ES-I3 (cell line): Measurements from ENCODE around the gene COPS7B.
"Not testable (repeated sequence)": the region's sequence is repeated elsewhere in the genome, so short reads cannot be mapped to it uniquely, and the experiment has no call there.

Source experiments
- H3K36me3 ChIP-seq: 2 replicates; pipeline ENCODE4 v1.6.1; 2013; ENCODE audit warnings: mild to moderate bottlenecking, low read length, control low read depth, moderate library complexity; ENCODE audit not compliant: insufficient read depth
- H3K4me1 ChIP-seq: 2 replicates; pipeline ENCODE4 v1.6.1; 2013; ENCODE audit warnings: mild to moderate bottlenecking, control low read depth, low read length; ENCODE audit not compliant: insufficient read depth
- H3K9ac ChIP-seq: 2 replicates; pipeline ENCODE4 v1.6.1; 2013; ENCODE audit warnings: low read depth, mild to moderate bottlenecking, low read length, moderate library complexity
- H3K9me3 ChIP-seq: 2 replicates; pipeline ENCODE4 v1.6.1; 2013; ENCODE audit warnings: mild to moderate bottlenecking, low read length, moderate library complexity; ENCODE audit not compliant: control insufficient read depth, insufficient read depth

The COPS7B gene

DNA sequence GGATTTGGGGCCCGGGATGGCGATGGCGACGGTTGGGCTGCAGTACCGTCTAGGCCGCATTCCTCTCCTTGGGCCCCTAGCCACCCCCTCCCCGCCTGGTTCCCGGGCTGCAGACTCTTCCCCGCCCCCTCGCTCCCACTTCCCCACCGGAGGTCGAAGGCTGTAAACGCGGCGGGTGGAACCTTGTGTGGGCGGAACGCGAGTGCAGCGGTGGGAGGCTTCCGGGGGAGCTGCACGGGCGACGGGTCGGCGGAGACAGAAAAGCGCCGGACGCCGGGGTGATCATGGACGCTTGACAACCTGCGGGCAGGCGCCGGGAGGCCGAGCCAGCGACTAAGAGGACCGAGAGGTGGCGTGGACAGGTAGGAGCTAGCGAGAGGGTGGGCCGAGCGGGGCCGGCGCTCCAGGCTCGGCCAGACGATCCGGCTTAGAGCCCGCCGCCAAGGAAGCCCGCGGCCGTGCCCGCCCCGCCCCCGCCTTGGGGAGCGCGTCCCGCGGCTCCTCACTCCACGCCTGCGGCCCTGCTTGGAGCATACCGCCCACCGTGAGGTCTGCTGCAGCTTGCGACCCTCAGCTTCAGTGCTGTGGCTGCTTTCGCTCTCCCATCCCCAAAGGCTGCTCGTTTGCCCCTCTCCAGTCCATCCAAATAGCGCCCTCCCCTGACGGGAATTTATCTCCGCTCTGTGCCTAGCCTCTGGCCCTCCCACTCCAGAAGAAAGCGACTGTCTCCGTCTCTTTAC lies at the start of gene COPS7B:
TSS of gene COPS7B (plus strand) at position 269 of the 740 bp plus-strand sequence. CDS start 2,126 bp downstream, outside the sequence.
- peak within 1 kb of the TSS; percentile 68 for H3K9ac ChIP-seq
- no peaks in the 10 kb centered on the region for H3K9me3 ChIP-seq
- peaks cover 3% of the 10 kb centered on the region; the same call in 1 of the 2 replicates for H3K4me1 ChIP-seq
- H3K36me3 ChIP-seq = peaks cover 8% of the 10 kb centered on the region; the same call in 1 of the 2 replicates

DNA sequence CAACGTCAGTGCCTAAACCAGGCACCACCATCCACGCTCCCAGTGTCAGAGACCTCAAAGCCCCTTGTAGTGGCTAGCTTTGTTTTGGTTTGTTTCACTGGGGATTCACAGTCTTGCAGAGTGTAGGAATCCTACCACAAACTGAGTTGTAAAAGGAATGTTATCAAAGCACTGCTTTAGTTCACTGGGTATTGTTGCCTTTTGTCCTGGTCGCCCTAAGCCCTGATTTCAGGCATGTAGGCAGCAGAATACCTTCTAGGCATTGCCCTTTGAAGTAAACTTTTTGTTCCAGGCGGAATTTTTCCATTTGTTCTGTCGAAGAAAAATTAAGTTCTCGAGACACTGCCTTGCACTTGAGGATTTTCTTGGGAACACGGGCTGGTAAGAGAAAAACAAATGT lies 48.5 kb upstream of the COPS7B start:
- Histone ChIP-seq H3K4me1 (no peaks in the 10 kb centered on the region), H3K9me3 (no peaks in the 10 kb centered on the region), H3K9ac (no peak overlapping the region), H3K36me3 (no peaks in the 10 kb centered on the region)

DNA sequence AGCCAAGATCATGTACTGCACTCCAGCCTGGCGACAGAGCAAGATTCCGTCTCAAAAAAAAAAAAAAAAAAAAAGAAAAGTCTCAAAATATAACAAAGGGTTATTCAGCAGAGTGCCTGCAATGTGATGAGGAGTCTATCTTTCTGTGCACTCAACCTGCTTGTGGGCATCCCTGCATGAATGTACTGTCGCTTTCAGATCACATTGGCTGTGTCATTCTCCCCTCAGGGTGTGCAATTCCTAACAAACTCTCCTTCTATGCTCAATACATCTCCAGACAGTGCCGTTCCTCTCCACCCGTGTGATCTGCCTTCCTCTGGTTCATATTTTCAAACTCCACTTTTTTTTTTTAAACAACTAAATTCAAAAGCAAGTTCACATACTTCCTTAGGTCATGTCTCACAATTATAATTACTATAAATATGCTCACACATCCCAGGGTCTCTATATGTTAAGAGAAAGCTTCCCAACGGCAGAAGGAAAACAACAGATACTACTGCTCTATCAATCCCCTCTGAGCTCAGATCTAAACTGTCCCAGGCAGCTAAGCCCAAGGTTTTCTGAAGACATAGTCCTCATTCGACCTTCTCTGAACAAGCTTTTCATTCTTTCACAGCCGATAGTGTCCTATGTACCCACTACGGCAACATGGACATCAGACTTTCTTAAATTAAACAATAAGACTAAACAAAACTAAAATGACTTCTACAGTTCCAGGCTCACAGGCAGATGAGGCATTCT lies 42.7 kb upstream of the COPS7B start:
- Histone ChIP-seq H3K4me1 (peaks cover 8% of the 10 kb centered on the region), H3K9me3 (no peaks in the 10 kb centered on the region), H3K9ac (no peak overlapping the region), H3K36me3 (no peaks in the 10 kb centered on the region)

DNA sequence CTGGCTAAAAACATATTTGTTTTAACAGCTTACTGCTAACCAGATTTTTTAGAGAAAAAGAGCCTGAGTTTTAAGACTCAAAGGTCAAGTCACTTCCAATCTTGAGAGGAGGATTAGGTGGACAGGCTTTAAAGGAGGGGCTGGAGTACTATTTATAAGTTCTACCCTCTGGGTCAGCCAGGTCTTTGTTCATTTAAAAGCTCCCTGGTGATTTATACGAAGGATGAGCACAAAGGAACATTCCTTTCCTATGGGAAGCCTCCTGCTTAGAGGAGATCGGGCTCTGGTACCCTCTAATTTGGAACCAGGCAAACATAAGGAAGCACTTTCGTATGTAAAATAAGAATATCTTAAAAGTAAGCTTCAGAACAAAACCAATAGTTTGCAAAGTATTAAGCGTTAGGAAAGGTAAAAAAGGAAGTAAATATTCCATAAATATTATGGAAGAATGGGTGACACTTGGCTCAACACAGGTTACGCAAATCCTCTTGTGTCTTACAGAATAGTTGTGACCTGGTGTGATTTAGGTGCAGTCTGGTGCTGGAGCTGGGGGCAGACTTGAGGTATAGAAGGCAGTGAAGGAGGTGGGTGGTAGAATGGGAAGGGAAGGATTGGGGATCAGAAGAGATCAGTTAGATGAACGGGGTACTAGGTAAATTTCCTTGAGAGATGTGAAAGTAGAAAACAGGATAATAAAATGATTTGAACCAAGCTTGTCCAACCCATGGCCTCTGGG lies 40.8 kb upstream of the COPS7B start:
- Histone ChIP-seq H3K4me1 (peaks cover 8% of the 10 kb centered on the region), H3K9ac (no peak overlapping the region), H3K36me3 (no peaks in the 10 kb centered on the region), H3K9me3 (no peaks in the 10 kb centered on the region)

DNA sequence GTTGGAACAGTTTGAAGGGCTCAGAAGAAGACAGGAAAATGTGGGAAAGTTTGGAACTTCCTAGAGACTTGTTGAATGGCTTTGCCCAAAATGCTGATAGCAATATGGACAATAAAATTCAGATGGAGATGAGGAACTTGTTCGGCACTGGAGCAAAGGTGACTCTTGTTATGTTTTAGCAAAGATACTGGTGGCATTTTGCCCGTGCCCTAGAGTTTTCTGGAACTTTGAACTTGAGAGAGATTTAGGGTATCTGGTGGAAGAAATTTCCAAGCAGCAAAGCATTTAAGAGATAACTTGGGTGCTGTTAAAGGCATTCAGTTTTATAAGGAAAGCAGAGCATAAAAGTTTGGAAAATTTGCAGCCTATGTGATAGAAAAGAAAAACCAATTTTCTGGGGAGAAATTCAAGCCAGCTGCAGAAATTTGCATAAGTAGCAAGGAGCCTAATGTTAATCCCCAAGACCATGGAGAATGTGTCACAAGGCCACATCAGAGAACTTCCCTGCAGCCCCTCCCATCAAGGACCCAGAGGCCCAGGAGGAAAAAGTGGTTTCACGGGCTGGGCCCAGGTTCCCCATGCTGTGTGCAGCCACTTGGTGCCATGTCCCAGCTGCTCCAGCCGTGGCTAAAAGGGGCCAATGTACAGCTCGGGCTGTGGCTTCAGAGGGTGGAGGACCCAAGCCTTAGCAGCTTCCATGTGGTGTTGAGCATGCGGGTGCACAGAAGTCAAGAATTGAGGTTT lies 37.9 kb upstream of the COPS7B start:
- H3K4me1 ChIP-seq = not testable (repeated sequence)

DNA sequence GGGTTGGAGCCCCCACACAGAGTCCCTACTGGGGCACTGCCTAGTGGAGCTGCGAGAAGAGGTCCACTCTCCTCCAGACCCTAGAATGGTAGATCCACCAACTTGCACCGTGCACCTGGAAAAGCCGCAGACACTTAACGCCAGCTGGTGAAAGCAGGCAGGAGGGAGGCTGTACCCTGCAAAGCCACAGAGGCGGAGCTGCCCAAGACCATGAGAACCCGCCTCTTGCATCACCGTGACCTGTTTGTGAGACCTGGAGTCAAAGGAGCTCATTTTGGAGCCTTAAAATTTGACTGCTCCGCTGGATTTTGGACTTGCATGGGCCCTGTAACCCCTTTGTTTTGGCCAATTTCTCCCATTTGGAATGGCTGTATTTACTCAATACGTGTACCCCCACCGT lies 37.2 kb upstream of the COPS7B start:
- not testable (repeated sequence) for H3K4me1 ChIP-seq, H3K9me3 ChIP-seq, H3K9ac ChIP-seq, H3K36me3 ChIP-seq

More for the DNA sequence above, 37.9 kb upstream of the COPS7B start:
- not testable (repeated sequence) for H3K36me3 ChIP-seq, H3K9me3 ChIP-seq, H3K9ac ChIP-seq

DNA sequence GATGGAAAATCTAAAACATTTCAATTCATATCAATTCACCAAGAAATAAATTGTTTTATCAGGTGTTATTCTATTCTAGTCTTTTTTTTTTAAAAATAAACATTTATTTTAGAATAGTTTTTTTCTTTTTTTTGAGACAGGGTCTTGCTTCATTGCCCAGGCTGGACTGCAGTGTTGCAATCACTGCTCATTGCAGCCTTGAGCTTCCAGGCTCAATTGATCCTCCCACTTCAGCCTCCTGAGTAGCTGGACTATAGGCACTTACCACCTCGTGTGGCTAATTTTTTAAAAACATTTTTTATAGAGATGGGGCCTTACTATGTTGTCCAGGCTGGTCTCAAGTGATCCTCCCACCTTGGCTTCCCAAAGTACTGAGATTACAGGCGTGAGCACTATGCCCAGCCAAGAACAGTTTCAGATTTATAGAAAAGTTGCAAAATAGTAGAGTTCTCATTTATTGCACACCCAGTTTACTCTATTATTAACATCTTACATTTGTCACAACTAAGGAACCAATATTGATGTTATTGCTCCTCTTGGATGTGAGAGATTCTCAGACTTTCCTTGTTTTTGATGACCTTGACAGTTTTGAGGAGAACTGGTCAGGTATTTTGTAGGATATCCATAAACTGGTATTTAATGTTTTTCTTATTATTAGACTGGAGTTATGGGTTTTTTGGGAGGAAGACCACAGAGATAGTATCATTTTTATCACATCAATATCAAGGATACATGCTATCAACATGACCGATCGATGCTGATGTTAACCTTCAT lies 35.0 kb upstream of the COPS7B start:
- H3K4me1 ChIP-seq = no peaks in the 10 kb centered on the region
- H3K9ac ChIP-seq = no peak overlapping the region
- no peaks in the 10 kb centered on the region for H3K36me3 ChIP-seq
- no peaks in the 10 kb centered on the region for H3K9me3 ChIP-seq

DNA sequence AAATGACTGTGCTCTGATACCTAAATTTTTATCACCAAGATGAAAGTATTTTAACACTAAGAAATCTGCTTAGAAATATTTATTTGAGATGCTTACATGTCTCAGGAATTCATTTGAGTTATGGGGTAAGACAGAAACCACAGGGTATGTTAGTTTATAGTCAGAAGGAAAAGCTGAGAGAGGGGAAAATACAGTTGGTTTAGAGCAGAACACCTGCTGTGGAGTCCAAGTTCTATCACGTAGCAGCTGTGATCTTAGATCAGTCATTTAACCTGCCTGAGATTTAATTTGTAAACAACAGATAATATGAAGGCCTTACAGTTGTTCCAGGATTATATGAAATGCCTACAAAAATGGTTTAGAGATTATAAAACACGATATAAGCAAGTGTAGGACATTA lies 34.2 kb upstream of the COPS7B start:
- no peak overlapping the region for H3K9ac ChIP-seq
- H3K4me1 ChIP-seq = no peaks in the 10 kb centered on the region
- H3K9me3 ChIP-seq = no peaks in the 10 kb centered on the region
- H3K36me3 ChIP-seq = no peaks in the 10 kb centered on the region

DNA sequence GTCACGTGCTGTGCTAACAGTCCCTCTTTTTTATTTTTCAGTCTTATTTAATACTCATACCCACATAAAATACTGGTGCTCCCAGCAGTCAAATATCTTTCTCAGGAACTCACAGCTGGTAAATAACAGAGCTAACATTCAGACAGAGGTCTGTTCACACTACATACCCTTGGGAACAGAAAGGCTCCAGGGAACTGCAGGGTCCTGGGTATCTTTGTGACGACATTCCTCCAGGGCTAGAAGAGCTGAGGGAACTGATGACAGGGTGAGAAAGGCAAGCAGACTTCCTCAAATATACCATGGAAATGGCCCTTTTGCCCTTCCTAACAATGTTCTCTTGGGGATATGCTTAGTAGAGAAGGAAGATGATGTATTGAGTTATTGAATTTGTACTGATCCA lies 24.5 kb upstream of the COPS7B start:
- peaks cover 4% of the 10 kb centered on the region; the same call in 1 of the 2 replicates for H3K4me1 ChIP-seq
- H3K9ac ChIP-seq = no peak overlapping the region
- H3K36me3 ChIP-seq = no peaks in the 10 kb centered on the region
- H3K9me3 ChIP-seq = no peaks in the 10 kb centered on the region

DNA sequence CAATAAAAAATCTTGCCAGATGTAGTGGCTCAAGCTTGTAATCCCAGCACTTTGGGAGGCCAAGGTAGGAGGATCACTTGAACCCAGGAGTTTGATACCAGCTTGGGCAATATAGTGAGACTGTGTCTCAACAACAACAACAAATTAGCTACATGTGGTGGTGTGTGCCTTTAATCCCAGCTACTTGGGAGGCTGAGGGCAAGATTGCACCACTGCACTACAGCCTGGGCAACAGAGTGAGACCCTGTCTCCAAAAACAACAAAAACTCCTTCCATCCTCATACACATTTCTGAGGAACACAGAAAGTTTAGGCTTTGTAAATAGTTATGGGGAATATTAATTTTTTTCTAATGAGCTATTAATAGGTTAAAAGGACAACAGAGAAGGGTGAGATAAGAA lies 22.1 kb upstream of the COPS7B start:
- Histone ChIP-seq H3K4me1 (peaks cover 4% of the 10 kb centered on the region; the same call in 1 of the 2 replicates), H3K36me3 (no peaks in the 10 kb centered on the region), H3K9ac (no peak overlapping the region), H3K9me3 (no peaks in the 10 kb centered on the region)

DNA sequence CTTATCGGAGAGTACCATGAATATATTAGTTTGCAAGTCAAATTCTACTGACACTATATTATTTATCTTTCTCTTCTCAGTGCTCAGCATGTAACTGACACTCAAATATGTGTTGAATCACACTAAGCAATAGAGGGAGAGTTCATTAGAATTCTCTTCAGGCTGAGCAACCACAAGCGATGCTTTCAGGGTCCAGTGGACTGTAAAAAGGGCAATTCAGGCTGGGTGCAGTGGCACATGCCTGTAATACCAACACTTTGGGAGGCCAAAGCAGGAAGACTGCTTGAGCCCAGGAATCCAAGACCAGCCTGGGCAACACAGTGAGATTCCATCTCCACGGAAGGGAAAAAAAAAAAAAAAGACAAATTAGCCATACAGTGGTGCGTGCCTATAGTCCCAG lies 21.5 kb upstream of the COPS7B start:
- Histone ChIP-seq H3K4me1 (peaks cover 4% of the 10 kb centered on the region; the same call in 1 of the 2 replicates), H3K9ac (no peak overlapping the region), H3K36me3 (no peaks in the 10 kb centered on the region), H3K9me3 (no peaks in the 10 kb centered on the region)

DNA sequence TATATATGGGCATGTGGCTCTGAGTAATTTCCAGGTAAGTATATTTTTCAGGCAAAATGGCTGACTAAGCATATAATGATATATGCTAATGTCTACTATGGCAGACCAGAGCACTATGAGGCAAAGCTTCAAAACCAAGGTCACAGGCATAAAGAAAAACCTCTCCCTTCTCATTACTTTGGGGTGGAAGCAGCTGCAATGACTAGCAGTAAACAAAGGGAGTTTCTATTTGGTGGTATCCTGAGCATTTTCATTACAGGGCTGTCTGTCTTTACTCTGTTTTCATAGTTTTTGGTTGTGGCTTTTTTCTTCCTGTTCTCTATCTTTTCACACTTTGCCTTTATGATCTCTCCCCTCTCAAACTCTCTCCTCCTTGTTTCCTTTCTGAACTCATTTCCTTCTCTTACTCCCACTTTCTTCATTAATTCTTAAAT lies 20.7 kb upstream of the COPS7B start:
- Histone ChIP-seq H3K9me3 (no peaks in the 10 kb centered on the region), H3K4me1 (peaks cover 4% of the 10 kb centered on the region; the same call in 1 of the 2 replicates), H3K9ac (no peak overlapping the region), H3K36me3 (no peaks in the 10 kb centered on the region)
